NB4 (cell line): ENCODE data around the gene CASKIN1.

Experiments
- POLR2A ChIP-seq: IDR thresholded peaks from 2 replicates; pipeline ENCODE4 v1.6.1; 2011; ENCODE audit warnings: mild to moderate bottlenecking; ENCODE audit not compliant: insufficient read length; ENCODE audit errors: extremely low read depth
- TF ChIP-seq, protein P1 (sequence below): IDR thresholded peaks from one replicate; pipeline ENCODE4 v1.5.1; 2012; ENCODE audit warnings: low read depth, low read length

DNA sequence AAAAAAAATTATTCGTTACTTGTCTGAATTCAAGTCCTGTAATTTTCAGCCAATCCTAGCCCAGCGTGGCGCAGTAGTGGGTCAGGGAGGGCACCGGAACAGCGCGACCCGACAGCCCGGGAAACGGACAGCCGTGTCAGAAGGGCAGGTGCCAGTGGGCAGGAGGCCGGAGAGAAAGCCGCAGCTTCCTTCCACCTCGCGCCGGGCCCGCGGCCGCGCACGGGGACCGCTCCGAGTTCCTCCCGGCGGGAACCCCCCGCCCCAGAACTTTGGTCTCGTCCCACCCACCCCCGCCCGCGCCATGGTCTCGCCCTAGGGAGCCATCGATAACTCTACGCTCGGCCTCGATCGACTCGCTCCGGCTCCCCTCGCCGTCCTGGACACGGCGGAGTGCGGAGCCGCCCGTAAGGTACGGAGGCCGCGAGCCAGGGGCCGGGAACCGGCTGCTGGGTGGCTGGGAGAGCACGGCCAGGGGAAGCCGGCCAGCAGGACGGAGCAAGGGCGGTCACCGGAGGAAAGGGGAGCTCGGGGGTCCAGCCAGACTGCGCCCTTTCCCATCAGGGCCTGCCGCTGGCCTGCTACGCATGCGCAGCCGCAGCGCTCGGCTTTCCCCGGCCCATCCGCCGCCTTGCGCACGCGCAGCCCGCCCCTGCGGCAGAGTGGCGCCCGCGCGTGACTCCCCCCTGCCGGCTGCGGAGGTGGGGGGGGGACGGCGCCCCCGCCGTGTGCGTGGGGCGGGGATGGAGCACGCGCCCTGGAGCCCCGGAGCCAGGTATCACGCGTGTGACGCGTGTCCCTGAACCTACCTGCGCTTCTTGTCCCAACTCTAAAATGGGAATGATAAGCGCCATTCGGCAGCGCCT is 8.9 kb upstream of the CASKIN1 start, which contains the start of gene MLST8:
- TF ChIP-seq POLR2A, result peak; percentile 84
- TF ChIP-seq, protein P1, sequence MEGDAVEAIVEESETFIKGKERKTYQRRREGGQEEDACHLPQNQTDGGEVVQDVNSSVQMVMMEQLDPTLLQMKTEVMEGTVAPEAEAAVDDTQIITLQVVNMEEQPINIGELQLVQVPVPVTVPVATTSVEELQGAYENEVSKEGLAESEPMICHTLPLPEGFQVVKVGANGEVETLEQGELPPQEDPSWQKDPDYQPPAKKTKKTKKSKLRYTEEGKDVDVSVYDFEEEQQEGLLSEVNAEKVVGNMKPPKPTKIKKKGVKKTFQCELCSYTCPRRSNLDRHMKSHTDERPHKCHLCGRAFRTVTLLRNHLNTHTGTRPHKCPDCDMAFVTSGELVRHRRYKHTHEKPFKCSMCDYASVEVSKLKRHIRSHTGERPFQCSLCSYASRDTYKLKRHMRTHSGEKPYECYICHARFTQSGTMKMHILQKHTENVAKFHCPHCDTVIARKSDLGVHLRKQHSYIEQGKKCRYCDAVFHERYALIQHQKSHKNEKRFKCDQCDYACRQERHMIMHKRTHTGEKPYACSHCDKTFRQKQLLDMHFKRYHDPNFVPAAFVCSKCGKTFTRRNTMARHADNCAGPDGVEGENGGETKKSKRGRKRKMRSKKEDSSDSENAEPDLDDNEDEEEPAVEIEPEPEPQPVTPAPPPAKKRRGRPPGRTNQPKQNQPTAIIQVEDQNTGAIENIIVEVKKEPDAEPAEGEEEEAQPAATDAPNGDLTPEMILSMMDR, result no peak
